ENCODE measurements around the gene GNA15. TPM values are rescaled to one million over a fixed set of nuclear protein-coding genes. Genes with fewer than 3 reads are reported as not detected.

GNA15 gene
- total and polyA plus RNA-seq, 2 donors (not counting 3 experiments of a cell fraction or from before 2014, with no cell fraction given), result 0.17 TPM; not detected in 1

GRCh38 chr19:3213159-3213558 is 77.3 kb downstream of the GNA15 start:
- Histone ChIP-seq H3K4me2 (ENCODE audit: insufficient read depth, low read length) (no peak overlapping the region), H3K4me1 (ENCODE audit: control insufficient read depth, extremely low read depth, insufficient read depth, low read length) (no peaks in the 10 kb centered on the region), H2AFZ (ENCODE audit: low read depth, low read length) (no peak overlapping the region), H3K9ac (replicated peaks; ENCODE audit: extremely low read depth, insufficient read depth, low read length) (no peak overlapping the region), H3K9me1 (replicated peaks; ENCODE audit: control insufficient read depth, extremely low read depth, insufficient read depth, low read length) (no peaks in the 10 kb centered on the region), H3K27me3 (ENCODE audit: control insufficient read depth in 2 of 2, insufficient read depth in 2 of 2, low read length in 2 of 2) (no peaks in the 10 kb centered on the region), H3K4me3 (replicated peaks in 1 of 3; ENCODE audit: insufficient read depth in 1 of 3, low read depth in 1 of 3, low read length in 3 of 3) (no peak overlapping the region), H3K9me3 (replicated peaks; ENCODE audit: control insufficient read depth, insufficient read depth, low read length) (no peaks in the 10 kb centered on the region), H4K20me1 (replicated peaks; ENCODE audit: control insufficient read depth, extremely low read depth, insufficient read depth, low read length) (no peaks in the 10 kb centered on the region), H3K79me2 (ENCODE audit: control insufficient read depth, insufficient read depth, low read length) (no peaks in the 10 kb centered on the region), H3K27ac (ENCODE audit: insufficient read depth, low read depth, low read length) (no peak overlapping the region), H3K36me3 (ENCODE audit: control insufficient read depth in 2 of 2, extremely low read depth in 1 of 2, insufficient read depth in 2 of 2, low read length in 2 of 2) (no peaks in the 10 kb centered on the region)
- no TSS peak for BruUV-seq (replicated peaks)
- ChIA-PET POLR2A (no interaction called here), CTCF (interaction anchor here (1.0 kb wide), 1 partner anchor 92 kb away, joined by 4 read pairs; no protein-coding TSS in a partner anchor)
- intact Hi-C loops (cut with micrococcal nuclease), result no loop called here
- dilution Hi-C loops (cut with MboI; ENCODE audit: extremely low pct_ligation_motif_present, low sequenced_read_pairs), result no loop called here
- DNase-seq (ENCODE audit: low read depth, low spot score), result no peak
- TF ChIP-seq POLR2AphosphoS5 (IDR thresholded peaks at IDR 0.05; ENCODE audit: insufficient read depth, low read depth, low read length) (no peak), MYC (IDR thresholded peaks at IDR 0.05; ENCODE audit: low read depth, low read length) (no peak), JUN (IDR thresholded peaks at IDR 0.05; ENCODE audit: borderline replicate concordance, insufficient read depth, insufficient read length, low read depth) (no peak), FOS (IDR thresholded peaks at IDR 0.05; ENCODE audit: borderline replicate concordance, insufficient read depth, low read length) (no peak), EZH2 (IDR thresholded peaks at IDR 0.05; ENCODE audit: borderline replicate concordance, low read depth, low read length, severe bottlenecking) (no peak), GATA2 (IDR thresholded peaks at IDR 0.05; ENCODE audit: insufficient read depth, insufficient read length, low read depth, low read length) (no peak), MAX (IDR thresholded peaks at IDR 0.05; ENCODE audit: insufficient read depth, insufficient read length) (no peak), CTCF (IDR thresholded peaks at IDR 0.05; ENCODE audit: extremely low read depth in 1 of 2, insufficient read depth in 1 of 2, low read depth in 1 of 2, low read length in 2 of 2) (no peak), POLR2A (IDR thresholded peaks at IDR 0.05; ENCODE audit: low read depth, low read length) (no peak)
- FAIRE-seq, result no peak

Other genes starting within 250 kb of the GNA15 start
- 3.4 and 3.6 TPM in 2 replicates for gene ZNF57, start 235.1 kb upstream of the GNA15 start, total RNA-seq
- 2.0 TPM in 2 replicates for gene ZNF57, start 235.1 kb upstream of the GNA15 start, polyA plus RNA-seq
- gene ZNF77, start 191.1 kb upstream of the GNA15 start, total RNA-seq, result 5.9 and 7.0 TPM in 2 replicates
- 7.7 and 10.2 TPM in 2 replicates for gene ZNF77, start 191.1 kb upstream of the GNA15 start, polyA plus RNA-seq
- 1.9 and 2.0 TPM in 2 replicates for gene TLE6, start 158.5 kb upstream of the GNA15 start, total RNA-seq
- 1.6 and 2.1 TPM in 2 replicates for gene TLE6, start 158.5 kb upstream of the GNA15 start, polyA plus RNA-seq
- gene TLE2, start 106.8 kb upstream of the GNA15 start, total RNA-seq, result 38.8 and 42.5 TPM in 2 replicates
- gene TLE2, start 106.8 kb upstream of the GNA15 start, polyA plus RNA-seq, result 32.0 and 38.3 TPM in 2 replicates
- gene TLE5, start 73.5 kb upstream of the GNA15 start, total RNA-seq, result 393 and 394 TPM in 2 replicates
- 574 and 716 TPM in 2 replicates for gene TLE5, start 73.5 kb upstream of the GNA15 start, polyA plus RNA-seq
- gene GNA11, start 41.7 kb upstream of the GNA15 start, total RNA-seq, result 76.8 and 78.1 TPM in 2 replicates
- 34.7 and 35.1 TPM in 2 replicates for gene GNA11, start 41.7 kb upstream of the GNA15 start, polyA plus RNA-seq
- 1.7 and 2.2 TPM in 2 replicates for gene S1PR4, start 42.7 kb downstream of the GNA15 start, total RNA-seq
- gene S1PR4, start 42.7 kb downstream of the GNA15 start, polyA plus RNA-seq, result 2.5 and 2.8 TPM in 2 replicates
- 96.2 and 102 TPM in 2 replicates for gene NCLN, start 49.9 kb downstream of the GNA15 start, total RNA-seq
- 97.2 and 112 TPM in 2 replicates for gene NCLN, start 49.9 kb downstream of the GNA15 start, polyA plus RNA-seq
- not detected in 2 replicates for gene CELF5, start 88.6 kb downstream of the GNA15 start, total RNA-seq
- gene CELF5, start 88.6 kb downstream of the GNA15 start, polyA plus RNA-seq, result not detected in 2 replicates
- 131 and 133 TPM in 2 replicates for gene NFIC, start 230.6 kb downstream of the GNA15 start, total RNA-seq
- gene NFIC, start 230.6 kb downstream of the GNA15 start, polyA plus RNA-seq, result 8.5 and 11.4 TPM in 2 replicates

Data from endothelial cell of umbilical vein (primary cell).